ENCODE data around the gene LRRC18. TPM values are rescaled to one million over a fixed set of nuclear protein-coding genes. Genes with fewer than 3 reads are reported as not detected.

The LRRC18 gene
- total RNA-seq, 4 donors from 2014 or later: 1.7 TPM; not detected in 3

DNA sequence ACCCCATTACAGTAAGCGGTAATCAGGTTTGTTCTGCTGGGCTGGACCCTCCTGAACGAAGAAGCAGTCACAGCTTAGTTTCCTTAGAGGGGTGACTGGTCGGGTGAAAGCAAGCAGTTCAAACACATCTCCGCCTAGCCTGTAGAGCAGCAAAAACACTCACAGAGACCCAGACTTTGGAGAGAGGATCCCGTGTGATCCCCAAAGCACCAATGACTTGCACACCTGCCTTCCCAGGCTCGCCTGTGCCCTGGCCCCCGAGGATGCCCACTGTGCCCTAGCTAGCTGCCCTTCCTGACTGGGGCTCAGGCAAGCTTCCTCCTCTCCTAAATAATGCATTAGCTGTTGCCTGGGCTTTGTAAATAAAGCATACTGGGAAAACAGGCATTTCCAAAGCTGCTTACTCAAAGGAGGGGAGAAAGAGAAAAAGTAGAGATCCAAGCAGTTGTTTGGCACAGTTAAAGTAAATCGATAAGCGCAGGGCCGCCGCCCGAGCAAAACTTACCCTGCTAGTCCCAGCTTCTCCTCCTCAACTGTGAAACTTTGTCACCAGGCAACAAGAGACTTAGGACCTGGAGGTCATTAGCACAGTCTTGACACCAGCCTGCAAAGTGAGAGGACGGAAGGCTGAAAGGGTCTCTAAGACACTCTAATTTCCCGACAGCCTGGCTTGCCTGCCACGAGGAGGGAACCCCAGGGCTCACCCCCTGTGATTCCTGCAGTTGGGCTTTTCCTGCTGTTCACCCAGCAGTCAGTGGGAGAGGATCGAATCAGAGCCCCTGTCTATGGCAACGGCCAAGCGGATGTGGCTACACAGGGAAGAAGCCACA is 4.8 kb downstream of the LRRC18 start:
- no peak for TF ChIP-seq POLR2A (IDR thresholded peaks at IDR 0.05)
- no peak for TF ChIP-seq CTCF (IDR thresholded peaks at IDR 0.05)
- Histone ChIP-seq H3K4me1 (no peaks in the 10 kb centered on the region), H3K36me3 (no peaks in the 10 kb centered on the region), H3K9me3 (no peaks in the 10 kb centered on the region), H3K27ac (no peak overlapping the region), H3K4me3 (no peak overlapping the region), H3K27me3 (no peaks in the 10 kb centered on the region)
- no peak for DNase-seq

GRCh38 chr10:48932831-48933664 is 6.6 kb downstream of the LRRC18 start:
- no peaks in the 10 kb centered on the region for H3K36me3 ChIP-seq
- no peaks in the 10 kb centered on the region for H3K9me3 ChIP-seq
- DNase-seq: no peak
- no peak overlapping the region for H3K4me3 ChIP-seq
- TF ChIP-seq CTCF (IDR thresholded peaks at IDR 0.05): no peak
- no peak for TF ChIP-seq POLR2A (IDR thresholded peaks at IDR 0.05)
- H3K27ac ChIP-seq: no peak overlapping the region
- H3K27me3 ChIP-seq: no peaks in the 10 kb centered on the region
- no peaks in the 10 kb centered on the region for H3K4me1 ChIP-seq

DNA sequence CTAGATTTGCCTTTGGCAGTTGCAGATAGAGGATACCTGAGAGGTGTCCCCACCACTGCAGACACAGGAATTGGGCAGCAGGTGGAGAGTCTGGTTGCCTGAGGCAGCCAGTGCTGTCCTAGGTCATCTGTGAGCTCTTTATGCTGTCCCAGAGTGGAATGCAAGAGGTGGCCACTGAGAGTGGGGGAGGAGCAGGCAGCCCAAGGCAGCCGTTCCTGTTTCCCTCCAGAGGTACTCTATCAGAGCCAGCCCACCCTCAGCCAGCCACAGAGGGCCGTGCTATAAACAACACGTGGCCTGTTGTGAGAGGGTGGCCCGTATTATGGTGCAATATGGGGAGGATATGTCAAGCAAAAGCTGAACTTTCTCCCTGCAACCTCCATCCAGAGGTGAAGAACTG is 8.5 kb downstream of the LRRC18 start:
- no peak for DNase-seq
- Histone ChIP-seq H3K4me3 (no peak overlapping the region), H3K27ac (no peak overlapping the region), H3K27me3 (no peaks in the 10 kb centered on the region), H3K9me3 (no peaks in the 10 kb centered on the region), H3K4me1 (no peaks in the 10 kb centered on the region), H3K36me3 (no peaks in the 10 kb centered on the region)
- no peak for TF ChIP-seq CTCF (IDR thresholded peaks at IDR 0.05)
- TF ChIP-seq POLR2A (IDR thresholded peaks at IDR 0.05): no peak

GRCh38 chr10:48929413-48929990 is 10.1 kb downstream of the LRRC18 start:
- Histone ChIP-seq H3K27ac (no peak overlapping the region), H3K36me3 (no peaks in the 10 kb centered on the region), H3K4me1 (no peaks in the 10 kb centered on the region), H3K4me3 (no peak overlapping the region), H3K9me3 (no peaks in the 10 kb centered on the region), H3K27me3 (no peaks in the 10 kb centered on the region)
- no peak for TF ChIP-seq CTCF (IDR thresholded peaks at IDR 0.05)
- no peak for TF ChIP-seq POLR2A (IDR thresholded peaks at IDR 0.05)
- DNase-seq: no peak

- Histone ChIP-seq H3K27me3 (no peaks in the 10 kb centered on the region), H3K9me3 (no peaks in the 10 kb centered on the region), H3K27ac (no peak overlapping the region), H3K4me1 (no peaks in the 10 kb centered on the region), H3K4me3 (no peak overlapping the region), H3K36me3 (no peaks in the 10 kb centered on the region)
- DNase-seq: no peak
- TF ChIP-seq POLR2A (IDR thresholded peaks at IDR 0.05): no peak
- TF ChIP-seq CTCF (IDR thresholded peaks at IDR 0.05): no peak
These were observed 12.7 kb downstream of the LRRC18 start for GRCh38 chr10:48926764-48927540.

All from Peyer's patch (tissue), 4 donors.